Measurements from ENCODE around the gene CTBP2.

The CTBP2 gene

GRCh38 chr10:125034675-125035074 lies 125.7 kb downstream of the CTBP2 start:
- no peak for DNase-seq

GRCh38 chr10:125033146-125033924 lies 127.0 kb downstream of the CTBP2 start:
- no peak for DNase-seq

- no peak for DNase-seq
Measured at GRCh38 chr10:125032474-125033020, 127.8 kb downstream of the CTBP2 start.

GRCh38 chr10:125030567-125031197 lies 129.7 kb downstream of the CTBP2 start:
- no peak for DNase-seq

- DNase-seq, result peak; percentile 16
Measured at GRCh38 chr10:125029584-125030242, 130.7 kb downstream of the CTBP2 start.

GRCh38 chr10:125027871-125028869 lies 132.2 kb downstream of the CTBP2 start:
- no peak for DNase-seq

GRCh38 chr10:125026974-125027735 lies 133.2 kb downstream of the CTBP2 start:
- no peak for DNase-seq

GRCh38 chr10:125026036-125026931 lies 134.1 kb downstream of the CTBP2 start:
- no peak for DNase-seq

- DNase-seq, result no peak
Measured at GRCh38 chr10:125025341-125025740, 135.0 kb downstream of the CTBP2 start.

- DNase-seq, result no peak
Measured at GRCh38 chr10:125024497-125025234, 135.7 kb downstream of the CTBP2 start.

GRCh38 chr10:125023862-125024496 lies 136.4 kb downstream of the CTBP2 start:
- no peak for DNase-seq

GRCh38 chr10:125023255-125023654 lies 137.1 kb downstream of the CTBP2 start:
- no peak for DNase-seq

- DNase-seq, result no peak
Measured at GRCh38 chr10:125022671-125023070, 137.7 kb downstream of the CTBP2 start.

- DNase-seq, result no peak
Measured at GRCh38 chr10:125021686-125022344, 138.5 kb downstream of the CTBP2 start.

- DNase-seq, result no peak
Measured at GRCh38 chr10:125020871-125021270, 139.5 kb downstream of the CTBP2 start.

GRCh38 chr10:125020386-125020785 lies 140.0 kb downstream of the CTBP2 start:
- no peak for DNase-seq

- DNase-seq, result no peak
Measured at GRCh38 chr10:125018576-125019143, 141.7 kb downstream of the CTBP2 start.

Measured in kidney glomerular epithelial cell (primary cell).